Bronchial epithelial cell (primary cell): ENCODE measurements around the gene CPNE5. TPM values are rescaled to one million over a fixed set of nuclear protein-coding genes. Genes with fewer than 3 reads are reported as not detected.

Experiments used
- DNase-seq: peaks from one replicate; pipeline ENCODE4 v3.0.0-alpha.2; 2010; ENCODE audit warnings: low read depth
- FAIRE-seq: peaks from 2 replicates; lab custom pipeline; 2011; peaks lifted over from hg19 to GRCh38; lab: Jason Lieb, UNC
- H3K27me3 ChIP-seq: 2 replicates; pipeline ENCODE4 v1.5.1; 2011; ENCODE audit warnings: low read length; ENCODE audit not compliant: control insufficient read depth, insufficient read depth
- H3K36me3 ChIP-seq: 2 replicates; pipeline ENCODE4 v1.5.1; 2011; ENCODE audit warnings: low read length; ENCODE audit not compliant: control insufficient read depth, insufficient read depth
- H3K4me3 ChIP-seq: 2 replicates; pipeline ENCODE4 v1.5.1; 2011; ENCODE audit warnings: mild to moderate bottlenecking, low read depth, low read length, control low read depth
- CTCF ChIP-seq: IDR thresholded peaks from 2 replicates; pipeline ENCODE4 v1.5.1; 2011; ENCODE audit warnings: mild to moderate bottlenecking, moderate library complexity, low read length, control low read depth, inconsistent platforms; ENCODE audit not compliant: insufficient read depth, severe bottlenecking
- total RNA-seq: library from RNA; depleted of rRNA; stranded (reverse); fragments of >200 nt; gene quantifications from 2 replicates; pipeline ENCODE4 v1.2.1, GENCODE V29; 2014

The CPNE5 gene
- total RNA-seq, 1 donor from 2014 or later, result not detected

- DNase-seq, result peak; percentile 71
- no peak for FAIRE-seq
Observed at GRCh38 chr6:36852481-36853147, 13.4 kb upstream of the CPNE5 start.

GRCh38 chr6:36851626-36852025 is 12.4 kb upstream of the CPNE5 start:
- FAIRE-seq (no peak), DNase-seq (no peak)
- Histone ChIP-seq H3K27me3 (no peaks in the 10 kb centered on the region), H3K4me3 (no peak overlapping the region), H3K36me3 (no peaks in the 10 kb centered on the region)
- no peak for TF ChIP-seq CTCF

More at GRCh38 chr6:36852481-36853147, 13.4 kb upstream of the CPNE5 start:
- no peak overlapping the region for H3K4me3 ChIP-seq
- no peaks in the 10 kb centered on the region for H3K36me3 ChIP-seq
- TF ChIP-seq CTCF, result peak; percentile 12
- H3K27me3 ChIP-seq, result no peaks in the 10 kb centered on the region

DNA sequence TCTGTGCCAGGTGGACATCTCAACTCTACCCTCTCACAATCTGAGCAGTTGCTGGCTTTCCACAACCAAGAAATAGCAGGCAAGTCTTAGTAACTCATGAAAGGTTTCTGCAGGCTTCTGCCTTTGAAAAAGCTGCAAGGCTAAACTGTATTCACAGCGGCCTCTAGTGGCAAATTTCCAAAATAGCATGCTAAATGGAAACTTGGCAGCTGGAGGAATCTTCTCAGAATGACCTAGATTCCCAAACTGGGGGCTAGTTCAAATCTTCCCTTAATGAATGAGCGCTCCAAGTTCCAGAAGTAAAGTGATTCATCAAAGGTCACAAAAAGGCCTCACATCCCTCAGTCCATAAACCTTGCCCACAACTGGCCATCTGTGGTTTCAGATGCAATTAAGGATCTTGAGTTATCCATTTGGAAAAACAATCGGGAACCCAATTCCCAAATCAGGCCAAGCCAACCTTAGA is 11.9 kb upstream of the CPNE5 start:
- DNase-seq, result peak; percentile 71
- Histone ChIP-seq H3K36me3 (no peaks in the 10 kb centered on the region), H3K4me3 (no peak overlapping the region), H3K27me3 (no peaks in the 10 kb centered on the region)
- TF ChIP-seq CTCF, result peak; percentile 81
- FAIRE-seq, result no peak

GRCh38 chr6:36850021-36850420 is 10.8 kb upstream of the CPNE5 start:
- no peak for FAIRE-seq
- no peak for DNase-seq
- TF ChIP-seq CTCF, result no peak
- Histone ChIP-seq H3K4me3 (no peak overlapping the region), H3K36me3 (no peaks in the 10 kb centered on the region), H3K27me3 (no peaks in the 10 kb centered on the region)

- FAIRE-seq (no peak), DNase-seq (peak; percentile 69)
- Histone ChIP-seq H3K27me3 (no peaks in the 10 kb centered on the region), H3K36me3 (no peaks in the 10 kb centered on the region), H3K4me3 (no peak overlapping the region)
- TF ChIP-seq CTCF, result no peak
Observed at GRCh38 chr6:36848658-36849441, 9.6 kb upstream of the CPNE5 start.
